ENCODE data around the gene CPLANE2. TPM values are rescaled to one million over a fixed set of nuclear protein-coding genes. Genes with fewer than 3 reads are reported as not detected.

The CPLANE2 gene
- total RNA-seq, 1 donor from 2014 or later, result 12.3 TPM

DNA sequence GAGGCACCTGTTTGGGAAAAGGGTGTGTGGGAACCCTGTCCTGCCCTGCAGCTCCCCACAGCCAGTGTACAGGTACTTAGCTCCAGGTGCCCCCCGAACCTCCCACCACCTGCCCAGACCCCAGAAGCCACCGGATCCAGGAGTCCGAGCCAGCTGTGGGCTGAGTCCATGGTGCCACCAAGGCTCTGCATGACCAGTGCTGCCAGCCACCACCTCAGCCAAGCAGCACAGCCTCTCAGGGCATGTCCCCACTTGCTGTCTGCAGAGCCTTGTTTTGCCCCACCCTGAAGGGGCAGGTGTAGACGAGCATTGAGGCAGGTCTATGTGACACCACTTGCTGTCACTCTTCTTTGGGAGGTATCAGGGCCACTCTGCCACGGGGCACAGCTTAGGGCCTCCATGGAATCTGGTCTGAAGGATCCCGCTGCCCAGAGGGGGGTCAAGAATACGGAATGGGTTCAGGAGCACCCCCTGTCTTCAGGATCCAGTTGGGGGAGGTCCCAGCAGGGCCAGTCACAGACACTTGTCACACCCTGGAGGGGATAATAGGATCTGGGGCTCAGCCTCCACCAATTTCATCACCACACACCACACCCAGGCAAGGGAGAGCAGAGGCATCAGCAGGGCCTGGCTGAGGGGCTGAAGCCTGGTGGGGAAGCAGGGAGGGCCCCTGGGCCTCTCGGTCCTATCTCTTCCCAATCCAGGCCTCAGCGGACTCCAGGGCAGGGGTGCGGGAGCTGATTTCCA lies 52.3 kb downstream of the CPLANE2 start:
- TF ChIP-seq, protein P1, sequence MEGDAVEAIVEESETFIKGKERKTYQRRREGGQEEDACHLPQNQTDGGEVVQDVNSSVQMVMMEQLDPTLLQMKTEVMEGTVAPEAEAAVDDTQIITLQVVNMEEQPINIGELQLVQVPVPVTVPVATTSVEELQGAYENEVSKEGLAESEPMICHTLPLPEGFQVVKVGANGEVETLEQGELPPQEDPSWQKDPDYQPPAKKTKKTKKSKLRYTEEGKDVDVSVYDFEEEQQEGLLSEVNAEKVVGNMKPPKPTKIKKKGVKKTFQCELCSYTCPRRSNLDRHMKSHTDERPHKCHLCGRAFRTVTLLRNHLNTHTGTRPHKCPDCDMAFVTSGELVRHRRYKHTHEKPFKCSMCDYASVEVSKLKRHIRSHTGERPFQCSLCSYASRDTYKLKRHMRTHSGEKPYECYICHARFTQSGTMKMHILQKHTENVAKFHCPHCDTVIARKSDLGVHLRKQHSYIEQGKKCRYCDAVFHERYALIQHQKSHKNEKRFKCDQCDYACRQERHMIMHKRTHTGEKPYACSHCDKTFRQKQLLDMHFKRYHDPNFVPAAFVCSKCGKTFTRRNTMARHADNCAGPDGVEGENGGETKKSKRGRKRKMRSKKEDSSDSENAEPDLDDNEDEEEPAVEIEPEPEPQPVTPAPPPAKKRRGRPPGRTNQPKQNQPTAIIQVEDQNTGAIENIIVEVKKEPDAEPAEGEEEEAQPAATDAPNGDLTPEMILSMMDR (IDR thresholded peaks at IDR 0.05), result no peak
- DNase-seq (ENCODE audit: low spot score), result no peak
- Mint-ChIP-seq H3K36me3 (ENCODE audit: low read depth) (no peaks in the 10 kb centered on the region), H3K27ac (ENCODE audit: unreplicated experiment) (no peak overlapping the region), H3K4me3 (ENCODE audit: unreplicated experiment) (no peak overlapping the region), H3K9me3 (ENCODE audit: low read depth) (no peaks in the 10 kb centered on the region), H3K4me1 (ENCODE audit: low read depth) (peaks cover 44% of the 10 kb centered on the region), H3K27me3 (ENCODE audit: low read depth) (no peaks in the 10 kb centered on the region)

DNA sequence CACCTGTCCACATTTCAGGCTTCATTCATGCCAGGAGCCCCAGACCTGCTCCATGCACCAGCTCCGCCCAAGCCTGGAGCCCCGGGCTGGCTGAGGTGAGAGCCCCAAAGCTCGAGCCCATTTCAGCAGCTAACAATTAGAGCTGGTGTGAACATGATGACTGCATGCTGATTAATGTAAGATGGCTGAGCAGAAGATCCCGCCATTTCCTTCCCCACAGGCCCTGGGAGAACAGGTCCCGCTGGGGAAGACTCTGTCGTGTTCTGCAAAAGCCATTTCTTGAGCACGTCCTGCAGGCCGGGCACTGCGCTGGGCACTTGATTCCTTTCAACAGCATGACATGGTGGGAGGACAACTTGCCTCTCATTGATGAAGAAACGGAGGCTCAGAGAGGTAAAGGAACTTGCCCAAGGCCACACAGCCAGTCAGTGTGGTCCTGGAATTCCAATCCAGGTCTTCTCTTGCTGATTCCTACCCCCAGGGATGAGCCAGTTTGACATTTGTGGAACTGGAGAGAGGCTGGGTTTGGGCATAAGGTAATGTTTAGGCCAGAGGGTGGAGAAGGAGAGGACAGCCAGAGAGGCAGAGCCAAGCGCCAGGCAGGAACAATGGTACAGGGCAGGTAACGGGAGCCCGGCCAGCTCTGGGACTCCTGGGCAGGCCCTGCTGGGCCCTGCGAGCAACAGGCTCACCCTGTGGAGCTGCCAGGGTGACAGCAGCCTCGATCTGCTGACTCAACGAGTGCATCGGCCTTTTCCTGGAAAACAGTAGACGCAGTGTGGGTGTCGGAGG lies 53.0 kb downstream of the CPLANE2 start:
- H3K9me3 Mint-ChIP-seq (ENCODE audit: low read depth), result no peaks in the 10 kb centered on the region
- H3K4me1 Mint-ChIP-seq (ENCODE audit: low read depth), result peaks cover 44% of the 10 kb centered on the region
- H3K4me3 Mint-ChIP-seq (ENCODE audit: unreplicated experiment), result no peak overlapping the region
- no peak for DNase-seq (ENCODE audit: low spot score)
- no peak overlapping the region for H3K27ac Mint-ChIP-seq (ENCODE audit: unreplicated experiment)
- TF ChIP-seq, protein P1 (IDR thresholded peaks at IDR 0.05), result no peak
- H3K27me3 Mint-ChIP-seq (ENCODE audit: low read depth), result no peaks in the 10 kb centered on the region
- no peaks in the 10 kb centered on the region for H3K36me3 Mint-ChIP-seq (ENCODE audit: low read depth)

DNA sequence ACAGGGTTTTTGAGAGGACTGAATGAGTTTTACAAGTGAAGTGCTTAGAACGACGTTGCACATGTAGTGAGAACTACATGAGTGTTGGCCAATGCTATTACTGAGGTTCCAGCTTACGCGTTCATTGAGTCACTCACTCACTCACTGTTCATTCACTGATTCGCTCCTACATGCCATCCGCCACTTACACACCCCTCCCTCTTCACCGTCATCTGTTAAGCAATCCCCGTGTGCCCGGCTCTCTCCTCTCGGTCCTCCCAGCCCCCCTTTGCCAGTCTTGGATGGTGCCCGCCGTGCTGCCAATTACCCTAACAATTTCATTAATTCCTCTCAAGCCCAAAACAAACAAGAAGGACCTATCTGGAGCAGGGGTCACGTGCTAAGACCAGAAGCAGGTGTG lies 53.8 kb downstream of the CPLANE2 start:
- Mint-ChIP-seq H3K4me1 (ENCODE audit: low read depth) (peaks cover 47% of the 10 kb centered on the region), H3K4me3 (ENCODE audit: unreplicated experiment) (no peak overlapping the region), H3K27ac (ENCODE audit: unreplicated experiment) (no peak overlapping the region), H3K9me3 (ENCODE audit: low read depth) (no peaks in the 10 kb centered on the region), H3K36me3 (ENCODE audit: low read depth) (no peaks in the 10 kb centered on the region), H3K27me3 (ENCODE audit: low read depth) (no peaks in the 10 kb centered on the region)
- DNase-seq (ENCODE audit: low spot score), result no peak
- TF ChIP-seq, protein P1 (IDR thresholded peaks at IDR 0.05), result no peak

DNA sequence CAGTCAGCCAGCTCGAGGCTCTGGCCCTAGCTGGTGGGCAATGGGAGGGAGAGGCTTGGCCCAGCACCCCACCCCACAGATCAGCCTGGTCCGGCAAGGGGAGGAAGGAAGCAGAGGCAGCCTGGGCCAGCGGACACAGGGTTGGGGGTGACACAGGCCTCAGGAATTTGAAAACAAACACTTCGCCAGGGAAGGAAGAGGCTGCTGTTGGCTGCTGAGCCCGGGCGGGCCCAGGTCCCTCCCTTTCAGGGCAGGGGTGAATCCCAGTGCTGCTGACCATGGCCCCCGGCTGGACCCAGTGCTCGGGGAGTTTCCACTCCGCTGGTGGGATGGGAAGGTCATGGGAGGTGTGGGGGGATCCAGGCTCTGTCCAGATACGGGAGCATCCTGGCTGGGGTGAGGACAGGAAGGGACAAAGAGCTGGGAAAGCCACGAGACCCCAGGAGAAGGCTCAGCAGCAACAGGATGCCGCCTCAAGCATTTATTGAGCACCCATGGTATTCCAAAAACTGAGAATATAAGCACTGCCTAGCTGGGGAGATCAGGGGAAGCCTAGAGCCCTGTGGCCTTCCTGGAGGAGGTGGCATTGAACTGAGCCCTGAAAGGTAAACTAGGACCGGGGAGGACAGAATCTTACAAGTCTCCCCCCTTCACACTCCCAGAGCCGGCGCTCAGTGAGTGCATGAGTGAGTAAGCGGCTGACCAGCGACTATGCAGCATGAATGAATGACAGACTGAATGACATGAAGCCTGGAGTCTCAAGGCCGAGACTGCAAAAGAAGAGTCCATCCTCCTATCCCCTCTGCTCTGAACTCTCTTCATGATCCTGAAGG lies 54.9 kb downstream of the CPLANE2 start:
- no peak for DNase-seq (ENCODE audit: low spot score)

More for the DNA sequence above, 54.9 kb downstream of the CPLANE2 start:
- Mint-ChIP-seq H3K4me1 (ENCODE audit: low read depth) (peaks cover 50% of the 10 kb centered on the region), H3K36me3 (ENCODE audit: low read depth) (no peaks in the 10 kb centered on the region), H3K27ac (ENCODE audit: unreplicated experiment) (peak overlapping the region; percentile 97), H3K27me3 (ENCODE audit: low read depth) (no peaks in the 10 kb centered on the region), H3K4me3 (ENCODE audit: unreplicated experiment) (no peak overlapping the region), H3K9me3 (ENCODE audit: low read depth) (no peaks in the 10 kb centered on the region)
- TF ChIP-seq, protein P1 (IDR thresholded peaks at IDR 0.05), result no peak

Other genes starting within 250 kb of the CPLANE2 start
- not detected in 3 replicates for gene SRARP, start 232.9 kb downstream of the CPLANE2 start, total RNA-seq
- gene HSPB7, start 219.1 kb downstream of the CPLANE2 start, total RNA-seq, result 61.2 to 160 TPM (median 160 TPM) in 3 replicates
- 0.12 to 0.31 TPM (median 0.21 TPM) in 3 replicates for gene CLCNKA, start 215.1 kb downstream of the CPLANE2 start, total RNA-seq
- 0.57 to 0.69 TPM in 2 of 3 replicates, not detected in the other for gene CLCNKB, start 193.4 kb downstream of the CPLANE2 start, total RNA-seq
- gene FAM131C, start 163.5 kb downstream of the CPLANE2 start, total RNA-seq, result 0.24 to 0.72 TPM (median 0.70 TPM) in 3 replicates
- 38.5 to 47.4 TPM (median 40.0 TPM) in 3 replicates for gene EPHA2, start 81.1 kb downstream of the CPLANE2 start, total RNA-seq
- gene ARHGEF19, start 24.5 kb downstream of the CPLANE2 start, total RNA-seq, result 14.4 to 17.7 TPM (median 16.1 TPM) in 3 replicates
- gene FBXO42, start 115.3 kb upstream of the CPLANE2 start, total RNA-seq, result 17.8 to 20.9 TPM (median 20.1 TPM) in 3 replicates
- 113 to 117 TPM (median 113 TPM) in 3 replicates for gene SZRD1, start 130.1 kb upstream of the CPLANE2 start, total RNA-seq
- not detected in 3 replicates for gene SPATA21, start 200.2 kb upstream of the CPLANE2 start, total RNA-seq
- gene NECAP2, start 203.5 kb upstream of the CPLANE2 start, total RNA-seq, result 49.1 to 53.4 TPM (median 51.7 TPM) in 3 replicates

All from chondrocyte (in vitro differentiated cells).